GM23338 (cell line): ENCODE results near the gene IKBKG.

ENCODE experiments used
- CREB1 ChIP-seq: fragments of 250-450 bp; sonication (Bioruptor Pico); IDR thresholded peaks from 2 replicates; pipeline ENCODE4 v1.5.0; 2020; ENCODE audit warnings: low read depth, mild to moderate bottlenecking, moderate library complexity
- ETS1 ChIP-seq: IDR thresholded peaks from 2 replicates; pipeline ENCODE4 v1.6.1; 2016; ENCODE audit warnings: antibody characterized with exemption
- EZH2 ChIP-seq: fragments of 200-600 bp; sonication (generic); IDR thresholded peaks from one replicate; pipeline ENCODE4 v1.8.0; 2017; ENCODE audit warnings: antibody characterized with exemption, mild to moderate bottlenecking, low read depth; ENCODE audit not compliant: unreplicated experiment
- EZH2phosphoT487 ChIP-seq: fragments of 200-600 bp; sonication (generic); IDR thresholded peaks from one replicate; pipeline ENCODE4 v1.8.1; 2018; ENCODE audit warnings: antibody characterized with exemption; ENCODE audit not compliant: unreplicated experiment
- JUNB ChIP-seq: IDR thresholded peaks from one replicate; pipeline ENCODE4 v1.6.1; 2016; ENCODE audit warnings: antibody characterized with exemption; ENCODE audit not compliant: unreplicated experiment
- NANOG ChIP-seq: IDR thresholded peaks from 2 replicates; pipeline ENCODE4 v1.6.1; 2016; ENCODE audit warnings: antibody characterized with exemption, borderline replicate concordance
- POLR2AphosphoS5 ChIP-seq: IDR thresholded peaks from 2 replicates; pipeline ENCODE4 v1.6.1; 2016; ENCODE audit warnings: antibody characterized with exemption, low read depth
- REST ChIP-seq: IDR thresholded peaks from one replicate; pipeline ENCODE4 v1.6.1; 2018; ENCODE audit warnings: antibody characterized with exemption; ENCODE audit not compliant: unreplicated experiment
- ZNF331 ChIP-seq: fragments of 250-450 bp; sonication (Bioruptor Pico); IDR thresholded peaks from 2 replicates; pipeline ENCODE4 v1.5.0; 2020; ENCODE audit warnings: low read depth, mild to moderate bottlenecking, moderate library complexity
- TF ChIP-seq, protein P1 (sequence below), 2 experiments: fragments of 200-600 bp in 1 of 2; sonication (generic) in 1 of 2; conservative IDR thresholded peaks; 2 replicates each; pipeline versions ENCODE4 v1.5.1 to v1.6.1; 2016 to 2017; ENCODE audit warnings: antibody characterized with exemption in 2 of 2, low read depth in 2 of 2, mild to moderate bottlenecking in 2 of 2, moderate library complexity in 1 of 2

DNA sequence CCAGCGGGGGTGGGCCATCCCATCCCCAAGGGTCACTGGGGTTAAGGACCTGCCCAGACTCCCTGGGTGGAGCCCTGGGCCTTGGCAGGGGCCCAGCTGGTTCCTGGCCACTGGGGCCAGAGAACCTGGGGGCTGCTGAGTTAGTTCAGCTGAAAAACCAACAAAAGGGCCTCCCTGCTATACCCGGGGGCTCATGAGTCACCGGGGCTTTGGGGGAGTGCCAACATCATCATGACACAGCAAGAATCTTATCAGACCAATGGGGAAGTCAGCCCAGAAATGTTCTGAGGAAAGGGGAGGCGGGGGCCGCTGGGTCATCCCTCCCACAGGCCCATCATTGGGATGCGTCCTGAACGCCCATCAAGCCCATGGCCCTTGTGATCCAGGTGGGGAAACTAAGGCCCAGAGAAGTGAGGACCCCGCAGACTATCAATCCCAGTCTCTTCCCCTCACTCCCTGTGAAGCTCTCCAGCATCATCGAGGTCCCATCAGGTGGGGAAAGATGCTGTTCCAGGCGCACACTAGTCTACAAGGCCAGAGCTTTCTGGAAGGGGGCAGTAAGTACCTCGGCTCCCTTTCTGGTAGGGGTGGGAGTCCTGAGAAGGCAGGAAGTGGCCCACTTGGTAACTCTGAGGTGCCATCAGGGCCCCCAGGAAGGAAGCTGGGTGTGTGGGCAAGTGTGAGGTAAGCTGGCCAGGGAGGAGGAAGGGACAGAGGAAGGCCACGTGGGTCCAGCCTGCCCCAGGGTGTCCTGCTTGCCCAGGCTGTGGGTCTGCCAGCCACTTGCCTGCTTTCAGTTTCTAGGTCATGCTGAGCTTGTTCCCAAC lies 5.3 kb upstream of the IKBKG start:
- TF ChIP-seq EZH2phosphoT487 (no peak), NANOG (no peak), POLR2AphosphoS5 (no peak), JUNB (no peak), EZH2 (no peak), REST (no peak), CREB1 (no peak), ZNF331 (CRISPR knock-in tag) (no peak), ETS1 (no peak)
- TF ChIP-seq, protein P1, sequence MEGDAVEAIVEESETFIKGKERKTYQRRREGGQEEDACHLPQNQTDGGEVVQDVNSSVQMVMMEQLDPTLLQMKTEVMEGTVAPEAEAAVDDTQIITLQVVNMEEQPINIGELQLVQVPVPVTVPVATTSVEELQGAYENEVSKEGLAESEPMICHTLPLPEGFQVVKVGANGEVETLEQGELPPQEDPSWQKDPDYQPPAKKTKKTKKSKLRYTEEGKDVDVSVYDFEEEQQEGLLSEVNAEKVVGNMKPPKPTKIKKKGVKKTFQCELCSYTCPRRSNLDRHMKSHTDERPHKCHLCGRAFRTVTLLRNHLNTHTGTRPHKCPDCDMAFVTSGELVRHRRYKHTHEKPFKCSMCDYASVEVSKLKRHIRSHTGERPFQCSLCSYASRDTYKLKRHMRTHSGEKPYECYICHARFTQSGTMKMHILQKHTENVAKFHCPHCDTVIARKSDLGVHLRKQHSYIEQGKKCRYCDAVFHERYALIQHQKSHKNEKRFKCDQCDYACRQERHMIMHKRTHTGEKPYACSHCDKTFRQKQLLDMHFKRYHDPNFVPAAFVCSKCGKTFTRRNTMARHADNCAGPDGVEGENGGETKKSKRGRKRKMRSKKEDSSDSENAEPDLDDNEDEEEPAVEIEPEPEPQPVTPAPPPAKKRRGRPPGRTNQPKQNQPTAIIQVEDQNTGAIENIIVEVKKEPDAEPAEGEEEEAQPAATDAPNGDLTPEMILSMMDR (conservative IDR thresholded peaks at IDR 0.05; ENCODE audit: low read depth in 2 of 2) = no peak
